ENCODE measurements around the gene CAMSAP1. TPM values are rescaled to one million over a fixed set of nuclear protein-coding genes. Genes with fewer than 3 reads are reported as not detected.
A peak's percentile ranks its signal among the peaks of the same experiment; 100 is the strongest.

The CAMSAP1 gene
- total RNA-seq, 6 experiments from 2014 or later, result 5.2 to 16.1 (median 10.4) TPM

DNA sequence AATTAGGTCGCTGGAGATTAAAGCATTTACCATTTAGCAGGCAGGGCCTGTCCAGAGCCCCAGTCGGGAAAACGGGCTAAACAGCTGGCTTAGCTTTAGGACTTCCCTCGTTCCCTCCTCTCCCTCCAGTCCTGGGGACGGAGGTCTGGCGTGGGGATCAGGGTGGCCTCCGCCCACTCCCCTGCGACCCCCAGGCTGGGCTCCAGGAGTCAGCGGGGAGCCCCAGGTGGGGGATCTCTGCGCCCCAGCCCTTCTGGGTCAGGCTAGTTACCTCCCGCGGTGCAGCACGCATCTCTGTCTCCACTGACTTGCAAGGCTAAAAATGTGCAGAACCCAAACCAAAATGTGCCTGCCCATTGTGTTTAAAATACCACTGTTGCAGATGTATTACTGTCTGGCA, 16.2 kb upstream of the CAMSAP1 start:
- intact Hi-C loops (cut with DNase I), result no loop called here
- Histone ChIP-seq H3K4me1 (no peaks in the 10 kb centered on the region), H3K4me3 (no peak overlapping the region), H3K9me3 (peaks cover 0 to 3% (median 0%) of the 10 kb centered on the region in 4 donors), H3K27ac (no peak overlapping the region), H3K36me3 (peaks cover 0 to 3% (median 0%) of the 10 kb centered on the region in 4 donors), H3K27me3 (no peaks in the 10 kb centered on the region)
- TF ChIP-seq CTCF (IDR thresholded peaks at IDR 0.05) (no peak), POLR2A (IDR thresholded peaks at IDR 0.05) (no peak)
- WGBS (ENCODE audit: insufficient coverage, low coverage, low lambda C conversion rate, missing lambda C conversion rate), result 74% methylated on average over 2 of the region's 13 CpGs
- DNase-seq (peak in 1 of 3 donors; percentile 24), ATAC-seq (no peak)

- ATAC-seq, result peak in 2 of 4 donors; percentile 8 to 20
Observed at GRCh38 chr9:135921749-135922310, 14.5 kb upstream of the CAMSAP1 start.

DNA sequence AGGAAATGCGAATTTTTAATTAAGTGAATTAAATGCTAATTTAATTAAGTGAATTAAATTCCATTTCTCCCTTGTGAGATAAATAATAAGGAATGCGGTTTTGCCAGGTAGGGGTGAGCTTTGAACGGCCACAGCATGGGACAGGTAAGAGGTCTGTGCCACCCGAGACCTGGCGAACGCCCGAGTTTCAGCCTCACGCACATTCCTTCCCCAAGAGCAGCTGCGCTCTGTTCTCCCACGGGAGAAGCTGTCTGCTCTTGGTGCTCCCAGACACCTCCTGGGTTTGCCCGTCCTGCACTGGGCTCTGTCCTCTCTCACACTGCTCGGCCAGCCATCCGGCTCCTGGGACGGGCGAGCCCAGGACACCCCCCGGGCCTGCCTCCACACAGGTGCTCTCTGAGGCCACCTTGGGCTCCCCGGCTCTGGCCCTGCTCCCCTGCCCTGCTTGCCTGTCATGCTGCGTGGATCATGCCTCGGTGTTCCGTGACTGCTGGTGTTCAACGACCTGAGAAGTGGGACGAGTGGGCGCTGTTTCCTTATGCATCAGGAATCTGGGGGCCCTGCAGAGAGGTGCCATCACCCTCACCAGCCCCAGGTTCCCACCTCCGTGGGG, 13.7 kb upstream of the CAMSAP1 start:
- no peak for TF ChIP-seq CTCF (IDR thresholded peaks at IDR 0.05)
- TF ChIP-seq POLR2A (IDR thresholded peaks at IDR 0.05), result no peak
- DNase-seq (peak in 1 of 3 donors; percentile 44), ATAC-seq (peak in 2 of 4 donors; percentile 18 to 22)
- no peak overlapping the region for H3K27ac ChIP-seq
- WGBS (ENCODE audit: insufficient coverage, low coverage, low lambda C conversion rate, missing lambda C conversion rate), result 78% methylated on average over 5 of the region's 24 CpGs
- H3K36me3 ChIP-seq, result peaks cover 0 to 3% (median 0%) of the 10 kb centered on the region in 4 donors
- peaks cover 0 to 10% (median 4%) of the 10 kb centered on the region in 4 donors for H3K9me3 ChIP-seq
- H3K27me3 ChIP-seq, result no peaks in the 10 kb centered on the region
- no peaks in the 10 kb centered on the region for H3K4me1 ChIP-seq
- intact Hi-C loops (cut with DNase I), result no loop called here
- no peak overlapping the region for H3K4me3 ChIP-seq

More at GRCh38 chr9:135921749-135922310, 14.5 kb upstream of the CAMSAP1 start:
- Histone ChIP-seq H3K9me3 (peaks cover 0 to 10% (median 4%) of the 10 kb centered on the region in 4 donors), H3K4me1 (no peaks in the 10 kb centered on the region), H3K27ac (no peak overlapping the region), H3K36me3 (peaks cover 0 to 3% (median 0%) of the 10 kb centered on the region in 4 donors), H3K27me3 (no peaks in the 10 kb centered on the region), H3K4me3 (no peak overlapping the region)
- TF ChIP-seq POLR2A (IDR thresholded peaks at IDR 0.05) (no peak), CTCF (IDR thresholded peaks at IDR 0.05) (no peak)
- peak in 1 of 3 donors; percentile 42 for DNase-seq
- intact Hi-C loops (cut with DNase I), result no loop called here
- WGBS (ENCODE audit: insufficient coverage, low coverage, low lambda C conversion rate, missing lambda C conversion rate), result 83% methylated on average over 6 of the region's 14 CpGs

DNA sequence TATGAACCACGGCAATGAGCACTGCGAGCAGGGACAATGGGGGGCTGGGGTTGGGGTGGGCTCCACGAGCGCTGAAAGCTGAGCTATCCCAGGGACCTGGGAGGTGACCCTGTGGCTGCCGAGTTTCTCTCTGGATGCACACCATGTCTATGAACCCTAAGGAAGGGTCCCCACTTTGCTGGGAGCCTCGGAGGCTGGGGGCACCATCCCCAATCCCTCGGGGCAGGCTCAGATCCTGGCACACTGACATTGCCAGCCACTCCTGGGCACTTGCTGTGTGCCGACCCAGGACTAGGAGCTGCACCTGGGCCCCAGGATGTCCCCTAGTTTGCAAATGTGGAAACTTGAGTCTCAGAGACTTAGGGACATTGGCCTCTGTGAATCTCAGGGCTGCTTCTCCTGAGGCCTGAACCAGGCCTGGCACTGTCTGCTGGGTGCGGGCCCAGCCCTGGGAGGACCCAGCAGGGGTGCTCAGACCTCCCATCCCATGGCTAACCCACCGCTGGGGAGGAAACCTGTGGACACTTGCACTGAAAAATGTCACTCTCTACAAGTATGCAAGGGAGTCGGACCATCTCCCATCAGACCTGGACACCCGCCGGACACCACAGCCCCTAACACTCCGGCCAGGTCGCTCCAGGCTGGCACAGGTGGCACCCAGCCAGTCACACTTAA, 13.0 kb upstream of the CAMSAP1 start:
- Histone ChIP-seq H3K27me3 (no peaks in the 10 kb centered on the region), H3K9me3 (peaks cover 0 to 10% (median 4%) of the 10 kb centered on the region in 4 donors), H3K4me3 (no peak overlapping the region), H3K36me3 (peaks cover 0 to 6% (median under 1%) of the 10 kb centered on the region in 4 donors), H3K4me1 (no peaks in the 10 kb centered on the region), H3K27ac (no peak overlapping the region)
- 90% methylated on average over 2 of the region's 15 CpGs for WGBS (ENCODE audit: insufficient coverage, low coverage, low lambda C conversion rate, missing lambda C conversion rate)
- no peak for TF ChIP-seq POLR2A (IDR thresholded peaks at IDR 0.05)
- no peak for TF ChIP-seq CTCF (IDR thresholded peaks at IDR 0.05)
- ATAC-seq (peak in 2 of 4 donors; percentile 15 to 21), DNase-seq (peak in 1 of 3 donors; percentile 27)
- intact Hi-C loops (cut with DNase I), result no loop called here
